Nephron (organoid): ENCODE data around the gene SRSF1.

ENCODE experiments used
- H3K27ac Mint-ChIP-seq, 3 experiments: 2 replicates each; pipeline ENCODE4 v1.8.0; 2020; ENCODE audit warnings: mixed read lengths in 3 of 3, mild to moderate bottlenecking in 2 of 3, moderate library complexity in 1 of 3
- H3K27me3 Mint-ChIP-seq: 2 replicates; pipeline ENCODE4 v1.8.0; 2021; ENCODE audit warnings: low read depth, mild to moderate bottlenecking, moderate library complexity, mixed read lengths
- H3K36me3 Mint-ChIP-seq: 2 replicates; pipeline ENCODE4 v1.8.0; 2020; ENCODE audit warnings: low read depth, mixed read lengths
- H3K4me1 Mint-ChIP-seq: 2 replicates; pipeline ENCODE4 v1.8.0; 2020; ENCODE audit warnings: mixed read lengths
- H3K4me3 Mint-ChIP-seq, 3 experiments: 2 replicates each; pipeline ENCODE4 v1.8.0; 2020; ENCODE audit warnings: mild to moderate bottlenecking in 3 of 3, mixed read lengths in 3 of 3, moderate library complexity in 2 of 3
- H3K9me3 Mint-ChIP-seq: 2 replicates; pipeline ENCODE4 v1.8.0; 2020; ENCODE audit warnings: mixed read lengths
- TF ChIP-seq, protein P1 (sequence below), 3 experiments: fragments of 200-600 bp; sonication (generic); IDR thresholded peaks; one replicate each; pipeline ENCODE4 v1.5.0; 2021; ENCODE audit warnings: antibody characterized with exemption in 3 of 3; ENCODE audit not compliant: unreplicated experiment in 3 of 3

Gene SRSF1

DNA sequence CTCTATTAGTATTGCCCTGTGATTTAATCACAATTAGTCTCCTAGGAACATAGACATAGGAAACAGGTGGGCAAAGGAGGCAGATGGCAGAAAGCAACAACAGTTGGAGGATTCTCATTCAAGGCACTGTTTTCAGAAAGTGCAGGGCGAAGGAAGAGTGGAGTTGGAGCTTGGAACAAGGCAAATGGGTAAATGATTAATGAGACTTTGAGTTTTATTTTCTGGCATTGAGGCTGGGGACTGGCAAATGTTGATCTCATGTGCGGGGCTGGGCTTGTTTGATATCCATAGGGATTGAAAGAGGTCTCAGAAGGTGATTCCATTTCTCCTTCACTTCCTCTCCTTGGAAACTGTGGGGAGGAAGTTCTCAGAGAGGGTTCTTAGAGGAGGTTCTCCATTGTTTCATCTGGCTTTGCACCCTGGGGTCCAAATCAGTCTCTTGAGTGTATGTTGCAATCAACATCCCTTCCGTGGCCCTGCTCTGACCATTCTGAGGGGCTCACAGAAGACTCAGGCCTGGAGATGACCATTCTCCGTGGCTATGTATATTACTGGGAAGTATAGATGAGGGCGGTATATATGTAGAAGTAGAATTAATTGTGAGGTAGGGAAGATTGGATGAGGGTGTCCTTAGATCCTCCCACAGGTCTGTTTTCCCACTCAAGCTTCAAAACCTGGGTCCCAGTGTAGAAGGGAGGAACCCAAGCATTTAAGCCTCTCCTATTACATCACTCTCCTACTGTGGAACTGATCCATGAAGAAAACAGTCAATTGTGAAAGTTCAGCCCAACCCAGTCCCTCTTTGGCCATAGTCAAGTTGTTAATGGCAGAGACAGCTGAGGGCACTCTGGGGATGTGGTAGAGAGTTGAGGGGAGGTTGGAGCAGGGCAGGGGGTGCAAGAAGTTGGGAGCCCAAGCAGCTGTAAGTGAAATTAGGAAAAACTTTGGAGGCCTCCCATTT, 36.5 kb upstream of the SRSF1 start:
- Mint-ChIP-seq H3K4me3 (no peak overlapping the region), H3K27me3 (peaks cover 19% of the 10 kb centered on the region), H3K4me1 (no peaks in the 10 kb centered on the region), H3K9me3 (no peaks in the 10 kb centered on the region), H3K27ac (no peak overlapping the region), H3K36me3 (no peaks in the 10 kb centered on the region)
- TF ChIP-seq, protein P1, sequence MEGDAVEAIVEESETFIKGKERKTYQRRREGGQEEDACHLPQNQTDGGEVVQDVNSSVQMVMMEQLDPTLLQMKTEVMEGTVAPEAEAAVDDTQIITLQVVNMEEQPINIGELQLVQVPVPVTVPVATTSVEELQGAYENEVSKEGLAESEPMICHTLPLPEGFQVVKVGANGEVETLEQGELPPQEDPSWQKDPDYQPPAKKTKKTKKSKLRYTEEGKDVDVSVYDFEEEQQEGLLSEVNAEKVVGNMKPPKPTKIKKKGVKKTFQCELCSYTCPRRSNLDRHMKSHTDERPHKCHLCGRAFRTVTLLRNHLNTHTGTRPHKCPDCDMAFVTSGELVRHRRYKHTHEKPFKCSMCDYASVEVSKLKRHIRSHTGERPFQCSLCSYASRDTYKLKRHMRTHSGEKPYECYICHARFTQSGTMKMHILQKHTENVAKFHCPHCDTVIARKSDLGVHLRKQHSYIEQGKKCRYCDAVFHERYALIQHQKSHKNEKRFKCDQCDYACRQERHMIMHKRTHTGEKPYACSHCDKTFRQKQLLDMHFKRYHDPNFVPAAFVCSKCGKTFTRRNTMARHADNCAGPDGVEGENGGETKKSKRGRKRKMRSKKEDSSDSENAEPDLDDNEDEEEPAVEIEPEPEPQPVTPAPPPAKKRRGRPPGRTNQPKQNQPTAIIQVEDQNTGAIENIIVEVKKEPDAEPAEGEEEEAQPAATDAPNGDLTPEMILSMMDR (IDR thresholded peaks at IDR 0.05; ENCODE audit: unreplicated experiment in 3 of 3): no peak

DNA sequence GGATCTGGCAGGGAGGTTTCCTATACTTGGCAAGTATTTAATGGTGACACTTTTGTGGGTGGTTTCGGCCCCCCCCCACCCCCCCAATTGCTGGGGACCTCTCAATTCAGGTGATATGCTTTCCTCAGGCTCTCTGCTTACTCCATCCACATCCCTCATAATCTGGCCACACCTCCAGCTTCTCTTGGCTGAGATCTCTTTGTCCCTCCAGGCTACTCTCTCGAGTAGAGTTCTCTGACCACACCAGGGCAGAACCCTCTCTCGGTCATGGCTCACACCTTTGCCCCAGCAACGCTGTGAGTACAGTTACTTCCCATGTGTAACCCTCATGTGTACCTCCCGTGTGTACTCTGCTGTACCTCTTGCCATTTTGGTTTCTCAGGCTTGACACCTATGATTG, 34.1 kb upstream of the SRSF1 start:
- Mint-ChIP-seq H3K4me3 (no peak overlapping the region), H3K36me3 (no peaks in the 10 kb centered on the region), H3K27me3 (peaks cover 25% of the 10 kb centered on the region), H3K4me1 (no peaks in the 10 kb centered on the region), H3K9me3 (no peaks in the 10 kb centered on the region), H3K27ac (no peak overlapping the region)
- TF ChIP-seq, protein P1 (IDR thresholded peaks at IDR 0.05; ENCODE audit: unreplicated experiment in 3 of 3): no peak

DNA sequence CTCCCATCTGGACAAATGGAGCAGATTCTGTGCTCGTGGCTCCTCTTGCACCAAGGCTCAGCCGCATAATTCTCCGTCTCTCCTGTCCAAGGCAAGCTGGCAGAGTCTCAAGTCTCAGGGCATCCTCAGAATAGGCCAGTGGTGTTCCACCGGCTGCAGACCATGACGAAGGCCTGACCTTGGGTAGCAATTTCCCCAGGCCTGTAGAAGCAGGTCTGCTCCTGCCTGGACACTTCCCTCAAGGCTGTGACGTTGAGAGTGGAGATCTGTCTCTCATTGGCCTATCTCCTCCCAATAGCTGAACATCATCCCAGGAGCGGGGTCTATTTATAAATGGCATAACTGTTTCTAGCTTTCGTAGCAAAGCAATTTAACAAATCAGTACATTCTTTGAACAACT, 33.3 kb upstream of the SRSF1 start:
- Mint-ChIP-seq H3K27me3 (peaks cover 25% of the 10 kb centered on the region), H3K36me3 (no peaks in the 10 kb centered on the region), H3K4me3 (no peak overlapping the region), H3K9me3 (no peaks in the 10 kb centered on the region), H3K27ac (no peak overlapping the region), H3K4me1 (no peaks in the 10 kb centered on the region)
- TF ChIP-seq, protein P1 (IDR thresholded peaks at IDR 0.05; ENCODE audit: unreplicated experiment in 3 of 3): no peak

DNA sequence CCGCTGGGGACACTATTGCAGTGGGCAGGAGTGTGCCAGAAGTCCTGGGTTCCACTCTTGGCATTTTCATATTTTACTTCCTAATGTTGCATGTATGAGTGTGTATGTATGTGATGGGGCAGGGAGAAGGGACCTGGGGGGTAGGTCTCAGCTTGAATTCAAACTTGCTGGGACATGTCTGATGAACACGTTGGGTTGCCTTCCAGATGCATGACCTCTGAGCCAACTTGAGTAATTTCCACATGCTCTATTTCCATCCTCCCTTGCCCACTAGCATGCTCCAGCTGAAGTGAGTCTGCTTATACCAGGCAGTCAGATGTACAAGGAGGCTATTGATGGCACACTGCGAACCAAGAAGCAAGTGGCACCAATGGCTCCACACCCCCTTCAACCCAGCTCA, 32.9 kb upstream of the SRSF1 start:
- Mint-ChIP-seq H3K9me3 (no peaks in the 10 kb centered on the region), H3K27me3 (peaks cover 25% of the 10 kb centered on the region), H3K4me1 (no peaks in the 10 kb centered on the region), H3K27ac (no peak overlapping the region), H3K36me3 (no peaks in the 10 kb centered on the region), H3K4me3 (no peak overlapping the region)
- TF ChIP-seq, protein P1 (IDR thresholded peaks at IDR 0.05; ENCODE audit: unreplicated experiment in 3 of 3): no peak

DNA sequence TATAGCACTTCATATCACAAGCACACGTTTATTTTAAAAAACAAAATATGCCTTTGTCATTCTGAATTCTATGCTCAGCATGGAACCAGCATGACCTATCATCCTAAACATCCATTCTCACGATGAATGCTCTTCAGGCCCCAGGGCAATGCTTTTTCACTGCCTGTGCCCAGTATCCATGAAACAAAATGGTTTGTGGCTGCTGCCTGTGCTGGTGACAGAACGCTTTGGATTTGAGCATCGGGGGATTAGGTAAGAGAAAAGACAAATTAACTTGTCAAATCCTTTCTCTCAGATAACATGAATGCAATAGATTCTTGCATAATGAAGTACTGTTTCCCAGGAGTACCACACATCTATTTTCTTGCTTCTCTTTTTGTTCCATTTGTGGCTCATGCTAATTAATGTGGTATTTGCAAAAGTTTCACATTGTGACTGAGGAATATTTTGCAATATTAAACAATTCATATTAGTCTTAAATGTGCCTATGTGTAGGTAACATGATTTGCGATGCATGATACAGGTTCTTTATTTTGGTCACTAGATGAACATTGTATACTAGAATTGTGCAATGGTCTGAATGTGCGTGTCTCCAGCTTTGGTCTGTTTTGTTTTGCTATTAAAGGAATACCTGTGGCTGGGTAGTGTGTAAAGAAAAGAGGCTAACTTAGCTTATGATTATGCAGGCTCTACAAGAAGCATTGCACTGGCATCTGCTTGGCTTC, 25.8 kb upstream of the SRSF1 start:
- H3K4me1 Mint-ChIP-seq: no peaks in the 10 kb centered on the region
- TF ChIP-seq, protein P1 (IDR thresholded peaks at IDR 0.05; ENCODE audit: unreplicated experiment in 3 of 3): no peak
- peaks cover 9% of the 10 kb centered on the region for H3K9me3 Mint-ChIP-seq
- H3K27ac Mint-ChIP-seq: no peak overlapping the region
- H3K27me3 Mint-ChIP-seq: peaks cover 10% of the 10 kb centered on the region
- no peaks in the 10 kb centered on the region for H3K36me3 Mint-ChIP-seq
- H3K4me3 Mint-ChIP-seq: no peak overlapping the region
